Panc1 (cell line): ENCODE results near the gene WDR82. TPM values are rescaled to one million over a fixed set of nuclear protein-coding genes. Genes with fewer than 3 reads are reported as not detected.
A peak's percentile ranks its signal among the peaks of the same experiment; 100 is the strongest.
"Not testable (repeated sequence)": the region's sequence is repeated elsewhere in the genome, so short reads cannot be mapped to it uniquely, and the experiment has no call there.

ENCODE experiments used
- ATAC-seq: fragments of 200-7000 bp; cut with Tn5 transposase; 2 replicates; pipeline ENCODE4 v1.9.1; 2020; ENCODE audit warnings: mild to moderate bottlenecking, moderate library complexity
- BruUV-seq: library from RNA; stranded (reverse); fragments of 400-500 nt; replicated peaks from 2 replicates; lab custom pipeline; 2021; lab: Mats Ljungman, UMichigan
- CTCF ChIA-PET: fragments of 300-600 bp; sonication (Branson Sonifier 250); formaldehyde crosslinking; loops from one replicate; lab custom pipeline; 2022; ENCODE audit warnings: antibody characterized with exemption; lab: Charles Lee
- POLR2A ChIA-PET: fragments of 300-600 bp; sonication (Branson Sonifier 250); formaldehyde crosslinking; loops from one replicate; lab custom pipeline; 2022; ENCODE audit warnings: antibody characterized with exemption; lab: Charles Lee
- DNase-seq: peaks from one replicate; pipeline ENCODE4 v3.0.0-alpha.2; 2010; ENCODE audit warnings: low read depth, low spot score
- H3K27ac ChIP-seq: 2 replicates; pipeline ENCODE4 v1.5.1; 2011; ENCODE audit warnings: mild to moderate bottlenecking, low read length, inconsistent platforms
- H3K27me3 ChIP-seq: fragments of 200-500 bp; sonication (Bioruptor generic); 2 replicates; pipeline ENCODE4 v1.6.0; 2014; ENCODE audit warnings: low read length, inconsistent platforms; ENCODE audit not compliant: control insufficient read depth, insufficient read depth
- H3K36me3 ChIP-seq: fragments of 200-500 bp; sonication (Bioruptor generic); 2 replicates; pipeline ENCODE4 v1.5.1; 2014; ENCODE audit warnings: inconsistent platforms, mild to moderate bottlenecking, low read length, moderate library complexity; ENCODE audit not compliant: control insufficient read depth, insufficient read depth
- H3K4me1 ChIP-seq: 2 replicates; pipeline ENCODE4 v1.5.1; 2011; ENCODE audit warnings: inconsistent platforms, mild to moderate bottlenecking, low read length, moderate library complexity; ENCODE audit not compliant: control insufficient read depth, insufficient read depth
- H3K4me3 ChIP-seq, 2 experiments: 2 replicates each; pipeline ENCODE4 v1.5.1; 2011 to 2012; ENCODE audit warnings: low read depth in 2 of 2, low read length in 2 of 2, mild to moderate bottlenecking in 2 of 2, inconsistent platforms in 1 of 2, moderate library complexity in 1 of 2
- H3K9me3 ChIP-seq: fragments of 200-500 bp; sonication (Bioruptor generic); 2 replicates; pipeline ENCODE4 v1.5.1; 2014; ENCODE audit warnings: low read depth, mild to moderate bottlenecking, inconsistent platforms, low read length, moderate library complexity; ENCODE audit not compliant: control insufficient read depth, insufficient read depth
- CTCF ChIP-seq: fragments of 450-650 bp; IDR thresholded peaks from 2 replicates; pipeline ENCODE4 v1.5.1; 2017; ENCODE audit warnings: mild to moderate bottlenecking
- POLR2AphosphoS5 ChIP-seq: IDR thresholded peaks from 2 replicates; pipeline ENCODE4 v1.6.1; 2012; ENCODE audit warnings: mild to moderate bottlenecking, low read depth, low read length, moderate library complexity
- REST ChIP-seq, 2 experiments: IDR thresholded peaks; 2 replicates each; pipeline ENCODE4 v1.6.1; 2011 to 2012; ENCODE audit warnings: low read depth in 2 of 2, control low read depth in 1 of 2, low read length in 1 of 2, mild to moderate bottlenecking in 1 of 2, moderate library complexity in 1 of 2; ENCODE audit not compliant: insufficient read depth in 1 of 2
- SIN3A ChIP-seq: IDR thresholded peaks from 2 replicates; pipeline ENCODE4 v1.6.1; 2012; ENCODE audit warnings: low read depth, mild to moderate bottlenecking, low read length, moderate library complexity, borderline replicate concordance; ENCODE audit not compliant: insufficient read depth
- TCF7L2 ChIP-seq: IDR thresholded peaks from 2 replicates; pipeline ENCODE4 v1.6.1; 2011; ENCODE audit warnings: mild to moderate bottlenecking, low read depth, low read length, inconsistent platforms
- in situ Hi-C: cut with HindIII; loops from 2 replicates; pipeline ENCODE4 v1.10.0; 2016; ENCODE audit warnings: low sequenced_read_pairs, low pct_unique_long_range_greater_than_20kb
- intact Hi-C: fragments of 100-400 bp; cut with micrococcal nuclease; formaldehyde crosslinking; loops from one replicate; pipeline ENCODE4 v1.10.0; 2022; ENCODE audit not compliant: unreplicated experiment
- total RNA-seq: library from RNA; stranded (reverse); gene quantifications from one replicate; pipeline ENCODE4 v1.2.1, GENCODE V29; 2021; ENCODE audit not compliant: unreplicated experiment

Gene WDR82
- total RNA-seq, 1 experiment from 2014 or later: 57.9 TPM

GRCh38 chr3:52286777-52287110 lies 8.3 kb upstream of the WDR82 start:
- CTCF ChIA-PET: no interaction called here
- no peak for ATAC-seq
- intact Hi-C loops: no loop called here
- in situ Hi-C loops: no loop called here
- Histone ChIP-seq H3K27ac (peak overlapping the region; percentile 96), H3K4me3 (peak overlapping the region; percentile 70 to 78), H3K4me1 (peaks cover 16% of the 10 kb centered on the region), H3K9me3 (no peaks in the 10 kb centered on the region), H3K27me3 (no peaks in the 10 kb centered on the region), H3K36me3 (no peaks in the 10 kb centered on the region)
- POLR2A ChIA-PET: no interaction called here
- no peak for DNase-seq
- no TSS peak for BruUV-seq
- no peak for TF ChIP-seq POLR2AphosphoS5
- TF ChIP-seq CTCF: no peak
- TF ChIP-seq SIN3A: no peak
- no peak for TF ChIP-seq TCF7L2
- TF ChIP-seq REST (IDR thresholded peaks at IDR 0.05; ENCODE audit: insufficient read depth in 1 of 2, low read depth in 2 of 2, low read length in 1 of 2): no peak

- H3K27me3 ChIP-seq, in situ Hi-C loops, H3K9me3 ChIP-seq, ATAC-seq, H3K27ac ChIP-seq, DNase-seq, intact Hi-C loops, POLR2A ChIA-PET, H3K4me3 ChIP-seq, CTCF ChIA-PET, H3K36me3 ChIP-seq, BruUV-seq: not testable (repeated sequence)
- H3K4me1 ChIP-seq: peaks cover 30% of the 10 kb centered on the region
Observed at GRCh38 chr3:52284051-52284450, 5.6 kb upstream of the WDR82 start.

- Histone ChIP-seq H3K4me3 (no peak overlapping the region), H3K27ac (peak overlapping the region; percentile 80), H3K27me3 (no peaks in the 10 kb centered on the region), H3K36me3 (no peaks in the 10 kb centered on the region), H3K9me3 (no peaks in the 10 kb centered on the region), H3K4me1 (peaks cover 30% of the 10 kb centered on the region)
- no peak for ATAC-seq
- ChIA-PET CTCF (no interaction called here), POLR2A (no interaction called here)
- DNase-seq: no peak
- in situ Hi-C loops (no loop called here), intact Hi-C loops (no loop called here)
- TF ChIP-seq POLR2AphosphoS5 (no peak), TCF7L2 (no peak), SIN3A (no peak), CTCF (no peak), REST (IDR thresholded peaks at IDR 0.05; ENCODE audit: insufficient read depth in 1 of 2, low read depth in 2 of 2, low read length in 1 of 2) (no peak)
- BruUV-seq: no TSS peak
Observed at GRCh38 chr3:52283306-52283705, 4.9 kb upstream of the WDR82 start.
